GM18508 (cell line): ENCODE results near the gene RNU1-4.
"Not testable (repeated sequence)": the region's sequence is repeated elsewhere in the genome, so short reads cannot be mapped to it uniquely, and the experiment has no call there.

Experiments used
- ATAC-seq: cut with Tn5 transposase; IDR thresholded peaks from one replicate; pipeline ENCODE4 v1.9.1; 2021; ENCODE audit warnings: moderate number of reproducible peaks; ENCODE audit not compliant: insufficient read depth, unreplicated experiment

Gene RNU1-4

DNA sequence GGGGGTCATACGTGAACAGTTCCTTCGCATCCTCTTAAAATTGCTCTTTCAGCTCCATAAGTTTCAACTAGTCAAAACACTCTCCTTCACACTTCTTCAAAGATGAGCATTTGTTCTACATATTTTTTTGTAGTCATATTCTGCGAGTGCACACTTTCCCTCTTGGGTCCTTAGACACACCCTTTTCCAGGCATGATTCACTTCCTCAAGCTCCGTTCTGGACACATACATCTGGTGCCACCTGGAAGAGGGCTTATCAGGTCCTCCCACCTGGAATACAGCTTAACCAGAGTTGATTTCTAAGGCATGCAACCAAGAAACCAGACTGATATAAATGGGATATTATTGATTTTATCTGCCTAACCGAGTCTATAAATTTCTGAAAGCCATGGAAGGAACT lies 47.4 kb downstream of the RNU1-4 start:
- ATAC-seq = not testable (repeated sequence)
